Measurements from ENCODE around the gene PRDM16. TPM values are rescaled to one million over a fixed set of nuclear protein-coding genes. Genes with fewer than 3 reads are reported as not detected.

Gene PRDM16
- total and polyA plus RNA-seq, 2 of the 13 experiments (the other 11 are each of a cell fraction or from before 2014, with no cell fraction given), result 0.15 to 0.81 TPM

DNA sequence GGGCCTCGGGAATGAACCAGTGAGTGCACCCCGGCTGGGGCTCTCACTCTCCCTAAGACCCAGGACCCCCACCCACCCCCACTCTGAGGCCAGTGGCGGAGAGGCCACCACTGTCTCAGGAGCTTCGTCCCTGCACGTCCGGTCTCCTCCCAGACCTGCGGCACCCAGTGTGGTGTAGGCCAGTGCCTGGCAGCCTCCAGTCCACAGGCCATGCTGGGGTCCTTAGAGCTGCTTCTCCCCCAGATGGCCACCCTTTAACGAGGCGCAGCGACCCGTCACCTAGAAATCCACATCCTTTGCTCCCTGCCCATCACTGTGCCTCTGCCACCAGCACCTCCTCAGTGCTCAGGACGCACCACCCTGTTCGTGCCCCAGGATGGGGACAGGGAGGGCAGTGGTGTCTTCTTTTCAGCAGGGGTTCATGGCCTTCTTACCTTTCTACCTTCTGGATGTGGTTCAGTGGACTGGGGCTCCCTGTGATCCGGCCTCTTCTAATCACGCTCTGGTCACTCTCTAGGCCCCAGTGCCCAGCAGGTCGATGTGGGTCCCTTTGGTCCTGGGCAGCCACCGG lies 253.5 kb downstream of the PRDM16 start (continued):
- TF ChIP-seq SAP130 (CRISPR knock-in tag; IDR thresholded peaks at IDR 0.05; ENCODE audit: low read depth) (no peak), TFDP2 (CRISPR knock-in tag; IDR thresholded peaks at IDR 0.05) (no peak), ZNF660 (CRISPR knock-in tag; IDR thresholded peaks at IDR 0.05; ENCODE audit: borderline replicate concordance, low read depth) (no peak), TSC22D2 (CRISPR knock-in tag; IDR thresholded peaks at IDR 0.05; ENCODE audit: borderline replicate concordance) (no peak), NFATC3 (CRISPR knock-in tag; IDR thresholded peaks at IDR 0.05) (no peak), ZNF383 (CRISPR knock-in tag; IDR thresholded peaks at IDR 0.05; ENCODE audit: borderline replicate concordance) (no peak), KDM5B (CRISPR knock-in tag; IDR thresholded peaks at IDR 0.05; ENCODE audit: borderline replicate concordance) (no peak), FOXK2 (IDR thresholded peaks at IDR 0.05) (no peak), GLI4 (CRISPR knock-in tag; IDR thresholded peaks at IDR 0.05; ENCODE audit: borderline replicate concordance) (no peak), NFYC (CRISPR knock-in tag; IDR thresholded peaks at IDR 0.05) (no peak), ATF1 (CRISPR knock-in tag; IDR thresholded peaks at IDR 0.05) (no peak), ZBTB40 (IDR thresholded peaks at IDR 0.05) (no peak), ZBTB40 (CRISPR knock-in tag; IDR thresholded peaks at IDR 0.05) (no peak), ZNF772 (CRISPR knock-in tag; IDR thresholded peaks at IDR 0.05) (no peak), FIP1L1 (IDR thresholded peaks at IDR 0.05; ENCODE audit: borderline replicate concordance, insufficient read depth, low read depth, low read length) (no peak), ZFAT (CRISPR knock-in tag; conservative IDR thresholded peaks at IDR 0.05) (no peak), PITX1 (CRISPR knock-in tag; IDR thresholded peaks at IDR 0.05) (no peak; the same call in 1 of the 2 replicates), ZNF17 (CRISPR knock-in tag; IDR thresholded peaks at IDR 0.05) (no peak), ZNF12 (CRISPR knock-in tag; IDR thresholded peaks at IDR 0.05) (no peak), ZNF446 (CRISPR knock-in tag; IDR thresholded peaks at IDR 0.05) (no peak)
